ENCODE measurements around the gene AKR1C3. TPM values are rescaled to one million over a fixed set of nuclear protein-coding genes. Genes with fewer than 3 reads are reported as not detected.
"Not testable (repeated sequence)": the region's sequence is repeated elsewhere in the genome, so short reads cannot be mapped to it uniquely, and the experiment has no call there.

AKR1C3 gene
- polyA plus RNA-seq, 1 experiment: 0.26 TPM

GRCh38 chr10:5103481-5103880 lies 9.3 kb downstream of the AKR1C3 start:
- no peak for TF ChIP-seq CTCF (IDR thresholded peaks at IDR 0.05; ENCODE audit: insufficient read depth, low read depth, low read length)
- DNase-seq (ENCODE audit: low read depth): no peak
- POLR2A ChIA-PET: no interaction called here
- Histone ChIP-seq H3K4me3 (ENCODE audit: low read depth, low read length) (no peak overlapping the region), H3K27me3 (ENCODE audit: control insufficient read depth, insufficient read depth, low read length) (no peaks in the 10 kb centered on the region), H3K36me3 (ENCODE audit: control insufficient read depth, insufficient read depth, low read length) (no peaks in the 10 kb centered on the region)
- CTCF ChIA-PET: interaction anchor here (0.7 to 1.4 kb wide), 2 partner anchors 172 to 254 kb away, joined by 3 to 5 read pairs; no protein-coding TSS in a partner anchor

GRCh38 chr10:5105626-5106025 lies 11.4 kb downstream of the AKR1C3 start:
- Histone ChIP-seq H3K4me3 (ENCODE audit: low read depth, low read length) (no peak overlapping the region), H3K27me3 (ENCODE audit: control insufficient read depth, insufficient read depth, low read length) (no peaks in the 10 kb centered on the region), H3K36me3 (ENCODE audit: control insufficient read depth, insufficient read depth, low read length) (no peaks in the 10 kb centered on the region)
- DNase-seq (ENCODE audit: low read depth): no peak
- TF ChIP-seq CTCF (IDR thresholded peaks at IDR 0.05; ENCODE audit: insufficient read depth, low read depth, low read length): no peak
- CTCF ChIA-PET: interaction anchor here (3.1 kb wide), 1 partner anchor 255 kb away, joined by 10 read pairs; no protein-coding TSS in a partner anchor
- POLR2A ChIA-PET: no interaction called here

GRCh38 chr10:5106553-5106952 lies 12.3 kb downstream of the AKR1C3 start:
- no peak for DNase-seq (ENCODE audit: low read depth)
- ChIA-PET POLR2A (no interaction called here), CTCF (interaction anchor here (3.1 kb wide), 1 partner anchor 256 kb away, joined by 10 read pairs; no protein-coding TSS in a partner anchor)
- H3K27me3 ChIP-seq (ENCODE audit: control insufficient read depth, insufficient read depth, low read length): no peaks in the 10 kb centered on the region
- no peak overlapping the region for H3K4me3 ChIP-seq (ENCODE audit: low read depth, low read length)
- no peak for TF ChIP-seq CTCF (IDR thresholded peaks at IDR 0.05; ENCODE audit: insufficient read depth, low read depth, low read length)
- no peaks in the 10 kb centered on the region for H3K36me3 ChIP-seq (ENCODE audit: control insufficient read depth, insufficient read depth, low read length)

GRCh38 chr10:5107860-5108526 lies 13.8 kb downstream of the AKR1C3 start:
- POLR2A ChIA-PET: no interaction called here
- H3K4me3 ChIP-seq (ENCODE audit: low read depth, low read length): no peak overlapping the region
- H3K36me3 ChIP-seq (ENCODE audit: control insufficient read depth, insufficient read depth, low read length): no peaks in the 10 kb centered on the region
- H3K27me3 ChIP-seq (ENCODE audit: control insufficient read depth, insufficient read depth, low read length): no peaks in the 10 kb centered on the region
- CTCF ChIA-PET: interaction anchor here (0.9 to 3.1 kb wide), 2 partner anchors 10 to 258 kb away, joined by 3 to 10 read pairs; no protein-coding TSS in a partner anchor
- no peak for DNase-seq (ENCODE audit: low read depth)
- TF ChIP-seq CTCF (IDR thresholded peaks at IDR 0.05; ENCODE audit: insufficient read depth, low read depth, low read length): no peak

GRCh38 chr10:5108658-5109416 lies 14.6 kb downstream of the AKR1C3 start:
- Histone ChIP-seq H3K4me3 (ENCODE audit: low read depth, low read length) (no peak overlapping the region), H3K27me3 (ENCODE audit: control insufficient read depth, insufficient read depth, low read length) (no peaks in the 10 kb centered on the region), H3K36me3 (ENCODE audit: control insufficient read depth, insufficient read depth, low read length) (no peaks in the 10 kb centered on the region)
- TF ChIP-seq CTCF (IDR thresholded peaks at IDR 0.05; ENCODE audit: insufficient read depth, low read depth, low read length): no peak
- no peak for DNase-seq (ENCODE audit: low read depth)
- POLR2A ChIA-PET: no interaction called here
- CTCF ChIA-PET: no interaction called here

GRCh38 chr10:5109861-5110260 lies 15.6 kb downstream of the AKR1C3 start:
- CTCF ChIA-PET; H3K27me3 ChIP-seq (ENCODE audit: control insufficient read depth, insufficient read depth, low read length); DNase-seq (ENCODE audit: low read depth); H3K36me3 ChIP-seq (ENCODE audit: control insufficient read depth, insufficient read depth, low read length); POLR2A ChIA-PET; H3K4me3 ChIP-seq (ENCODE audit: low read depth, low read length): not testable (repeated sequence)

All from BJ (cell line).